ENCODE measurements around the gene APC2. TPM values are rescaled to one million over a fixed set of nuclear protein-coding genes. Genes with fewer than 3 reads are reported as not detected.

The APC2 gene
- total RNA-seq, 1 donor from 2014 or later, result 43.0 TPM

DNA sequence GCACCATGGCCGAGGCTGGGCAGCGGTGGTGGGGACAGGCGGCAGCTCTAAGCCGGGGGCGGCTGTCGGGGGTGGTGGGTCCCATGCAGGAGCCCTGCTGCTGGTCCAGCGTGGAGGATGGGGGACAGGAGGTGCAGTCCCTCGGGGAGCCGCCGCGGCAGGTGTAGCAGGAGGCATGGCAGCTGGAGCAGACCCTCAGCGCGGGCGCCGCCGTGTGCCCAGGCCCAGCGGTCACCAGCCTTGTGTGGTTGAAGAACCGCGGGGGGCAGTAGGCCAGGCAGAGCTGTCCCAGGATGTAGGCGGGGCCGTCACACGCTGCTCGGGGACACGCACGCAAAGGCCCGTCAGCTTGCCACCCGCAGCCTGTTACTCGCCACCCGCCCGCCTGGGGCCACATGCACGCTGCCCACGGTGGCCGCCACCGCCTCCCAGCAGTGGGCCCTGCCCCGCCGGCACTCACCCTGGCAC, 32.0 kb downstream of the APC2 start:
- Mint-ChIP-seq H3K4me3 (no peak overlapping the region), H3K27ac (ENCODE audit: unreplicated experiment) (no peak overlapping the region)

DNA sequence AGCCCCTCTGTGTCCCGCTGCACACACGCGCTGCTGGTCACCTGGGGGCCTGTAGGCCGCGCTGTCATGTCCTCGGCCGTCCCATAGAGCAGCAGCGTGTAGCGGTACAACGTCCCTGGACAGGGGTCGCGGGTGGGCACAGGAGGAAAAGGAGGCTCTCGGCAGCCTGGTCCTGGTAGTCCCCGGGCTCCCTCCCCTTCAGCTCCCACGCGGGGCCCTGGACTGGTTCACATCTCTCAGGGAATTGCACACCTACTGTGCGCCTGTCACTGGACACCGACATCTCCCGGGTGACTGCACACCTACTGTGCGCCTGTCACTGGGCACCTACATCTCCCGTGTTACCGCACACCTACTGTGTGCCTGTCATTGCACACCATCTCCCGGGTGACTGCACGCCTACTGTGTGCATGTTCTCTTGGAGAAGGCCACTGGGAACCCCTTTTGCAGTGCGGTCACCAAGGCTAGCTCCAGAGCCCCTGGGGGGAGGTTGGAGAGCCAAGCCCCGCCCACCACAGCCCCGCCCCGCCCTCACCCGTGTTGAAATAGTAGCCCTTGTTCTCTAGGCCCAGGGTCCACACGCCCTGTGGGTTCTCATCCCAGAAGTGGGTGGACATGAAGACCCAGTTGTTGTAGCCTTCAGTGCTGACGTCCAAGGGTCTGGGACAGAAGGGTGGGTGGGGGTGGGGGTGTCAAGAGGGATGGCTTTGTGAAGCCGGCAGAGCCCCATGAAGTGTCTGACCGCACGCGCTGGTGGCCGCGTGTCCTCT, 32.6 kb downstream of the APC2 start:
- no peaks in the 10 kb centered on the region for H3K27me3 Mint-ChIP-seq (ENCODE audit: low read depth)
- TF ChIP-seq, protein P1, sequence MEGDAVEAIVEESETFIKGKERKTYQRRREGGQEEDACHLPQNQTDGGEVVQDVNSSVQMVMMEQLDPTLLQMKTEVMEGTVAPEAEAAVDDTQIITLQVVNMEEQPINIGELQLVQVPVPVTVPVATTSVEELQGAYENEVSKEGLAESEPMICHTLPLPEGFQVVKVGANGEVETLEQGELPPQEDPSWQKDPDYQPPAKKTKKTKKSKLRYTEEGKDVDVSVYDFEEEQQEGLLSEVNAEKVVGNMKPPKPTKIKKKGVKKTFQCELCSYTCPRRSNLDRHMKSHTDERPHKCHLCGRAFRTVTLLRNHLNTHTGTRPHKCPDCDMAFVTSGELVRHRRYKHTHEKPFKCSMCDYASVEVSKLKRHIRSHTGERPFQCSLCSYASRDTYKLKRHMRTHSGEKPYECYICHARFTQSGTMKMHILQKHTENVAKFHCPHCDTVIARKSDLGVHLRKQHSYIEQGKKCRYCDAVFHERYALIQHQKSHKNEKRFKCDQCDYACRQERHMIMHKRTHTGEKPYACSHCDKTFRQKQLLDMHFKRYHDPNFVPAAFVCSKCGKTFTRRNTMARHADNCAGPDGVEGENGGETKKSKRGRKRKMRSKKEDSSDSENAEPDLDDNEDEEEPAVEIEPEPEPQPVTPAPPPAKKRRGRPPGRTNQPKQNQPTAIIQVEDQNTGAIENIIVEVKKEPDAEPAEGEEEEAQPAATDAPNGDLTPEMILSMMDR (conservative IDR thresholded peaks at IDR 0.05), result no peak
- no peaks in the 10 kb centered on the region for H3K9me3 Mint-ChIP-seq
- peaks cover 7% of the 10 kb centered on the region for H3K4me1 Mint-ChIP-seq
- H3K27ac Mint-ChIP-seq (ENCODE audit: unreplicated experiment), result no peak overlapping the region
- H3K4me3 Mint-ChIP-seq, result no peak overlapping the region
- H3K36me3 Mint-ChIP-seq (ENCODE audit: low read depth), result no peaks in the 10 kb centered on the region
- DNase-seq (ENCODE audit: low read depth, low spot score), result no peak

More for the DNA sequence above, 32.0 kb downstream of the APC2 start:
- no peaks in the 10 kb centered on the region for H3K36me3 Mint-ChIP-seq (ENCODE audit: low read depth)
- TF ChIP-seq, protein P1 (conservative IDR thresholded peaks at IDR 0.05), result no peak
- peaks cover 9% of the 10 kb centered on the region for H3K4me1 Mint-ChIP-seq
- H3K9me3 Mint-ChIP-seq, result no peaks in the 10 kb centered on the region
- DNase-seq (ENCODE audit: low read depth, low spot score), result no peak
- H3K27me3 Mint-ChIP-seq (ENCODE audit: low read depth), result no peaks in the 10 kb centered on the region

DNA sequence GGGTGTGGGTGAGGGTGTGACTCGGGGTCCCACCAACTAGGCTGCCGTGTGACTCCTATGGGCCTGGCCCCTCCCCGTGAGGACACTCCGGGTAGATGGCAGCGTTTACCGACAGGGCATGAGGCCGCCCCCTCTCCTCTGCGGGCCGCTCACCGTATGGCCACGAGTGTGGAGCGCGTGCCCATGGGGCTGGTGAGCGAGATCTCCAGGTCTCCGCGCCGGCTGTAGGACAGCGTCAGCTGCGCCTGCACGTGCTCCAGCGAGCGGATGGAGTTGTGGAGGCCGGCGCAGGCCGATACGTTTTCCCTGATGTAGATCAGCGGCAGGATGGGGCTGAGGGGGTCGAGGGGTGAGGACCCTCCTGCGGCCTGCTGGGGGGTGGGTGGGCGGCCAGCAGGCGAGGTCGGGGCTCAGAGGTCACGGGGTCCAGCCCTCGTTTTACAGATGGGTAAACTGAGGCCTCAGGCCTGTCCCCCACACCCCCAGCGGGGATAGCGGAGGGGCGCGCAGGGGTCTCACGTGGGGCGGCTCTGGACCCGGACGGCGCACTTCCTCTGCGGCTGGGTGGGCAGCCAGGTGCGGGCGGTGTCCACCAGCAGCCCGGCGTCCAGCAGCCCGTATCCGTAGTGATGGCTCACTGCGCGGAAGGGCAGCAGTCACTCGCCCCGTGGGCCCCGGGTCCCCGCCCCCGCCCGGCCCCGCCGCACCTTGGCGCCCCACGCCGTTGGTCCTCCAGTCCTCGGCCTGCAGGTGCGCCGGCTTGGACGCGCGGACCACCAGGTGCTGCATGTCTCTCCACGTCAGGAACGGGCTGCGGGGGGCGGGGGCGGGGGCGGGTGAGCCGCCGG, 33.4 kb downstream of the APC2 start:
- Mint-ChIP-seq H3K4me1 (peaks cover 6% of the 10 kb centered on the region), H3K27ac (ENCODE audit: unreplicated experiment) (no peak overlapping the region), H3K36me3 (ENCODE audit: low read depth) (no peaks in the 10 kb centered on the region), H3K9me3 (no peaks in the 10 kb centered on the region), H3K27me3 (ENCODE audit: low read depth) (no peaks in the 10 kb centered on the region), H3K4me3 (no peak overlapping the region)
- TF ChIP-seq, protein P1 (conservative IDR thresholded peaks at IDR 0.05), result no peak
- DNase-seq (ENCODE audit: low read depth, low spot score), result no peak

DNA sequence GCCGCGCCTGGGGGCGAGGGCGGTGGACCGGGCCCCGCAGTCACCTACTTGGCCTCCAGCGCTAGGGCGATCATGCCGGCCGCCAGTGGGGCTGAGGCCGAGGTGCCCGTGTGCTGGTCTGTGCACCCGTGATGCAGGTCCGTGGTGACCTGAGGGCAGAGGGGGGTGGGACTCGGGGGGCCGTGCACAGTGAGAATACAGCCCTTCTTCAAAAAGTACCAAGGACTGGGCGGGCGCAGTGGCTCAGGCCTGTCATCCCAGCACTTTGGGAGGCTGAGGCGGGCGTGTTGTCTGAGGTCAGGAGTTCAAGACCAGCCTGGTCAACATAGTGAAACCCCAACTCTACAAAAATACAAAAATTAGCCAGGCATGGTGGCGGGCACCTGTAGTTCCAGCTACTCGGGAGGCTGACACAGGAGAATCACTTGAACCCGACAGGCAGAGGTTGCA, 34.1 kb downstream of the APC2 start:
- Mint-ChIP-seq H3K27me3 (ENCODE audit: low read depth) (no peaks in the 10 kb centered on the region), H3K4me3 (no peak overlapping the region), H3K9me3 (no peaks in the 10 kb centered on the region), H3K4me1 (peaks cover 4% of the 10 kb centered on the region), H3K27ac (ENCODE audit: unreplicated experiment) (no peak overlapping the region), H3K36me3 (ENCODE audit: low read depth) (no peaks in the 10 kb centered on the region)
- DNase-seq (ENCODE audit: low read depth, low spot score), result no peak
- TF ChIP-seq, protein P1 (conservative IDR thresholded peaks at IDR 0.05), result no peak

DNA sequence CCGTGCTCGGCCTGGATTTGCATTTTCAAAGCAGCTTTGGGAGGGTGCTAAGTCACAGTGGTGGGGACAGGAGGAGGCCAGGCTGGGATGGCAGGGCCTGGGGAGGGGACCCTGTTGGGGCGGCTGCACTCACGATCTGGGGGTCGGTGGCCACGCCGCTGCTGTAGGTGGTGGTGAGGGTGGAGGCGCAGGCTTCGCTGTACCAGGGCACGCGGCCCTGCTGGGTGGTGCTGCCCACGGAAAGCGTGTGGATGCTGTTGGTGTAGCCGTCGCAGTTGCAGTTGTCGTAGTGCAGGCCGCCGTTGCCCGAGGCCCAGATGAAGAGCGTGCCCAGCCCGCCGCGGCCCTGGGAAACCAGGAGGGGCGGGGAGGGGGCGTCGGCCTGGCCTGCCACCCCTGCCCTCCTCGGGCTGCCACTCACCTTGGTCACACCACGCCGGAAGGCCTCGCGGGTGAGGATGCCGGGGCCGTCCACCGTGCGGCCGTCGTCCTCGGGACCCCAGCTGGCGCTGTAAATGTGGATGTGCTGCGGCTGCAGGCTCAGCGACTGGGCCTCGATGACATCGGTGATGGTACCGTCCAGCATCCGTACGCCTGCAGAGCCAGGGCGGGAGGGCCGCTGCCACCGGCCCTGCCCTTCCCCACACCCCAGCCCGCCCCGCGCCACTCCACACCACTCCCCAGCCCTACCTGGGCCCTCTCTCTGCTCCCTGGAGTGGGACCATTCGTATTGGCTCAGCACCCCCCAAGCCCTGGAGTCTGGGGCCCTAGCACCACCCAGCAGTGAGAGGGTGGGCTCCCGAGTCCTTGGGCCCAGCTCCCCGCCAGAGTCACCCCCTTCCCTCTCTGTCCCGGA, 37.0 kb downstream of the APC2 start:
- Mint-ChIP-seq H3K27ac (ENCODE audit: unreplicated experiment) (no peak overlapping the region), H3K9me3 (no peaks in the 10 kb centered on the region), H3K27me3 (ENCODE audit: low read depth) (peaks cover 9% of the 10 kb centered on the region), H3K4me3 (no peak overlapping the region), H3K36me3 (ENCODE audit: low read depth) (no peaks in the 10 kb centered on the region), H3K4me1 (peaks cover 9% of the 10 kb centered on the region)
- DNase-seq (ENCODE audit: low read depth, low spot score), result no peak
- TF ChIP-seq, protein P1 (conservative IDR thresholded peaks at IDR 0.05), result no peak

All from neural crest cell (in vitro differentiated cells).